Cardiac fibroblast (primary cell): ENCODE results near the gene PNP.

Experiments used
- DNase-seq, 2 donors: peaks; one replicate each; pipeline versions ENCODE4 v3.0.0 to v3.0.0-alpha.2; 2010; ENCODE audit warnings: low read depth in 2 of 2
- H3K4me3 ChIP-seq, 2 donors: replicated peaks in 1 of 2; 1 replicate in 1 of 2; 2 replicates in 1 of 2; pipeline ENCODE4 v1.5.1; 2011; ENCODE audit warnings: low read depth in 2 of 2, low read length in 2 of 2, mild to moderate bottlenecking in 2 of 2, moderate library complexity in 1 of 2
- TF ChIP-seq, protein P1 (sequence below): IDR thresholded peaks from one replicate; pipeline ENCODE4 v1.5.1; 2011; ENCODE audit warnings: low read depth, mild to moderate bottlenecking, low read length, inconsistent platforms

PNP gene

DNA sequence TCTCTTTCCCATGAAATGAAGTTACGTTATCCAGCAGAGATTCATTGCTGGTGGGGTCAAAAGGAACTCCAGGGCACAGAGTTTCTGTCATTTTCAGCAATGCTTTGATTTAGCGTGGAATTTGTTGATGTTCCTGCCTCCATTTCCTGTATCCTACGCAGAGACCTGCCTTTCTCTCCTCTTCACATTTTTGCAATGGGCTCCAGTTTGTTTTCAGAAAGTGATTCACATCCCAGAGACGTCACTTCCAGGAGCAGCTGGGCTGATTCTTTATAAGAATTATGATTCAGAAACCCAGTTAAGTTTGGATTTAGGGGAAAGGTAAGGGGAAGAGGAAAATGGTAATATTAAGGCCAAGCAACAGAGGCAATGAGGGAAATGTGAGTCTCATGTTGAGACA is 47.7 kb downstream of the PNP start:
- DNase-seq, result peak; percentile 67 to 90
- TF ChIP-seq, protein P1, sequence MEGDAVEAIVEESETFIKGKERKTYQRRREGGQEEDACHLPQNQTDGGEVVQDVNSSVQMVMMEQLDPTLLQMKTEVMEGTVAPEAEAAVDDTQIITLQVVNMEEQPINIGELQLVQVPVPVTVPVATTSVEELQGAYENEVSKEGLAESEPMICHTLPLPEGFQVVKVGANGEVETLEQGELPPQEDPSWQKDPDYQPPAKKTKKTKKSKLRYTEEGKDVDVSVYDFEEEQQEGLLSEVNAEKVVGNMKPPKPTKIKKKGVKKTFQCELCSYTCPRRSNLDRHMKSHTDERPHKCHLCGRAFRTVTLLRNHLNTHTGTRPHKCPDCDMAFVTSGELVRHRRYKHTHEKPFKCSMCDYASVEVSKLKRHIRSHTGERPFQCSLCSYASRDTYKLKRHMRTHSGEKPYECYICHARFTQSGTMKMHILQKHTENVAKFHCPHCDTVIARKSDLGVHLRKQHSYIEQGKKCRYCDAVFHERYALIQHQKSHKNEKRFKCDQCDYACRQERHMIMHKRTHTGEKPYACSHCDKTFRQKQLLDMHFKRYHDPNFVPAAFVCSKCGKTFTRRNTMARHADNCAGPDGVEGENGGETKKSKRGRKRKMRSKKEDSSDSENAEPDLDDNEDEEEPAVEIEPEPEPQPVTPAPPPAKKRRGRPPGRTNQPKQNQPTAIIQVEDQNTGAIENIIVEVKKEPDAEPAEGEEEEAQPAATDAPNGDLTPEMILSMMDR, result no peak
- no peak overlapping the region for H3K4me3 ChIP-seq

DNA sequence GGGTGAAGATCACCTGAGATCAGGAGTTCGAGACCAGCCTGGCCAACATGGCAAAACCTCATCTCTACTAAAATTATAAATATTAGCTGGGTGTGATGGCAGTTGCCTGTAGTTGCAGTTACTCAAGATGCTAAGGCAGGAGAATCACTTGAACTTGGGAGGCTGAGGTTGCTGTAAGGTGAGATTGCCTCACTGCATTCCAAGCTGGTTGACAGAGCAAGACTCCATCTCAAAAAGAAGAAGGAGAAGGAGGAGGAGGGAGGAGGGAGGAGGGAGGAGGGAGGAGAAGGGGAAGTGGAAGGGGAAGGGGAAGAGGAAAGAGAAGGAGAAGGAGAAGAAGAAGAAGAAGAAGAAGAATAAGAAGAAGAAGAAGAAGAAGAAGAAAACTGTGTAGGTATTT is 53.1 kb downstream of the PNP start:
- no peak overlapping the region for H3K4me3 ChIP-seq
- DNase-seq, result no peak
- TF ChIP-seq, protein P1, result no peak

GRCh38 chr14:20524027-20524426 is 54.8 kb downstream of the PNP start:
- no peak overlapping the region for H3K4me3 ChIP-seq
- TF ChIP-seq, protein P1, result no peak
- no peak for DNase-seq
